ENCODE data around the gene DUSP22. TPM values are rescaled to one million over a fixed set of nuclear protein-coding genes. Genes with fewer than 3 reads are reported as not detected.

The DUSP22 gene
- total and polyA plus RNA-seq, 2 of the 8 experiments (the other 6 are each of a cell fraction or from before 2014, with no cell fraction given), result 15.5 to 32.4 TPM

GRCh38 chr6:389622-390021 lies 97.3 kb downstream of the DUSP22 start:
- FAIRE-seq (no peak), DNase-seq (ENCODE audit: low read depth in 1 of 2, low spot score in 2 of 2) (no peak)
- H3K9me3 ChIP-seq (ENCODE audit: insufficient read depth in 2 of 2, low read depth in 1 of 2, low read length in 1 of 2), result no peaks in the 10 kb centered on the region
- no peak overlapping the region for H3K4me2 ChIP-seq (ENCODE audit: insufficient read depth in 1 of 2, low read depth in 2 of 2, low read length in 2 of 2)
- no peak overlapping the region for H3K14ac ChIP-seq (ENCODE audit: insufficient read length)
- H3K9ac ChIP-seq (replicated peaks in 1 of 4; ENCODE audit: extremely low read depth in 1 of 4, low read depth in 3 of 4, low read length in 3 of 4), result no peak overlapping the region
- no peak overlapping the region for H2BK12ac ChIP-seq (ENCODE audit: low read depth, low read length)
- peaks cover 0 to 8% (median 0%) of the 10 kb centered on the region in 4 experiments; a peak in 1 of 8 replicates for H3K36me3 ChIP-seq (ENCODE audit: control insufficient read depth in 2 of 4, insufficient read depth in 4 of 4, low read length in 3 of 4)
- no peak overlapping the region for H3K27ac ChIP-seq (ENCODE audit: low read depth, low read length)
- H4K8ac ChIP-seq (ENCODE audit: extremely low read depth, insufficient read depth, low read length), result no peak overlapping the region
- no peak overlapping the region for H4K91ac ChIP-seq (replicated peaks; ENCODE audit: insufficient read length, low read length)
- H3K23ac ChIP-seq (ENCODE audit: insufficient read length), result no peak overlapping the region
- ChIA-PET CTCF (ENCODE audit: partially characterized antibody) (interaction anchor here (1.0 kb wide), 2 partner anchors 17 to 141 kb away, joined by 3 to 4 read pairs; no protein-coding TSS in a partner anchor), POLR2A (ENCODE audit: partially characterized antibody) (no interaction called here)
- H2AFZ ChIP-seq (ENCODE audit: low read length), result no peak overlapping the region
- H3K4me3 ChIP-seq (ENCODE audit: extremely low read depth in 1 of 4, insufficient read depth in 2 of 4, low read depth in 3 of 4, low read length in 4 of 4), result no peak overlapping the region
- WGBS, 2 experiments (ENCODE audit: extremely low coverage in 1 of 2, insufficient coverage in 1 of 2, insufficient read length in 1 of 2, insufficient replicate concordance in 2 of 2, low coverage in 1 of 2, low lambda C conversion rate in 2 of 2, missing lambda C conversion rate in 1 of 2), result 84% methylated on average over 8 of the region's 8 CpGs; no CpG with 5 or more reads in 1 of the 2 experiments
- H3K23me2 ChIP-seq (ENCODE audit: low read depth, low read length), result peaks cover 17% of the 10 kb centered on the region; the same call in 1 of the 2 replicates
- H4K5ac ChIP-seq (ENCODE audit: insufficient read length, low read depth, low read length), result no peak overlapping the region
- H3K4me1 ChIP-seq (replicated peaks in 1 of 4; ENCODE audit: control insufficient read depth in 3 of 4, insufficient read depth in 4 of 4, low read length in 3 of 4), result peaks cover 2 to 6% (median 4%) of the 10 kb centered on the region in 4 experiments; a peak in 4 of 7 replicates
- H2BK20ac ChIP-seq (ENCODE audit: low read length), result no peak overlapping the region
- H3K56ac ChIP-seq (replicated peaks; ENCODE audit: insufficient read length, low read depth, low read length), result no peak overlapping the region
- no peaks in the 10 kb centered on the region for H3K79me1 ChIP-seq (ENCODE audit: low read depth, low read length)
- H3K4ac ChIP-seq (replicated peaks; ENCODE audit: insufficient read length, low read depth, low read length), result no peak overlapping the region
- H2BK120ac ChIP-seq (replicated peaks; ENCODE audit: low read depth, low read length), result no peak overlapping the region
- H2BK5ac ChIP-seq (ENCODE audit: low read depth, low read length), result no peak overlapping the region
- peaks cover 24 to 55% (median 52%) of the 10 kb centered on the region in 4 experiments for H3K27me3 ChIP-seq (replicated peaks in 1 of 4; ENCODE audit: control insufficient read depth in 3 of 4, extremely low read depth in 1 of 4, insufficient read depth in 3 of 4, low read length in 3 of 4)
- no peak overlapping the region for H3K18ac ChIP-seq (ENCODE audit: extremely low read depth, low read length)
- H3K79me2 ChIP-seq (ENCODE audit: control insufficient read depth in 1 of 2, insufficient read depth in 2 of 2, low read length in 2 of 2), result no peaks in the 10 kb centered on the region
- H2AK5ac ChIP-seq (ENCODE audit: low read depth, low read length), result no peak overlapping the region
- peaks cover 0 to 5% of the 10 kb centered on the region in 2 experiments for H4K20me1 ChIP-seq (replicated peaks in 1 of 2; ENCODE audit: control insufficient read depth in 1 of 2, insufficient read depth in 2 of 2, low read length in 2 of 2)
- no peak overlapping the region for H2BK15ac ChIP-seq (ENCODE audit: low read length)
- TF ChIP-seq GABPA (IDR thresholded peaks at IDR 0.05; ENCODE audit: borderline replicate concordance, insufficient read depth, low read length), result no peak
